ENCODE measurements around the gene TPPP3. TPM values are rescaled to one million over a fixed set of nuclear protein-coding genes. Genes with fewer than 3 reads are reported as not detected.

Gene TPPP3
- polyA plus RNA-seq, 1 of the 3 experiments (the other 2 are of a cell fraction) = 33.5 TPM

DNA sequence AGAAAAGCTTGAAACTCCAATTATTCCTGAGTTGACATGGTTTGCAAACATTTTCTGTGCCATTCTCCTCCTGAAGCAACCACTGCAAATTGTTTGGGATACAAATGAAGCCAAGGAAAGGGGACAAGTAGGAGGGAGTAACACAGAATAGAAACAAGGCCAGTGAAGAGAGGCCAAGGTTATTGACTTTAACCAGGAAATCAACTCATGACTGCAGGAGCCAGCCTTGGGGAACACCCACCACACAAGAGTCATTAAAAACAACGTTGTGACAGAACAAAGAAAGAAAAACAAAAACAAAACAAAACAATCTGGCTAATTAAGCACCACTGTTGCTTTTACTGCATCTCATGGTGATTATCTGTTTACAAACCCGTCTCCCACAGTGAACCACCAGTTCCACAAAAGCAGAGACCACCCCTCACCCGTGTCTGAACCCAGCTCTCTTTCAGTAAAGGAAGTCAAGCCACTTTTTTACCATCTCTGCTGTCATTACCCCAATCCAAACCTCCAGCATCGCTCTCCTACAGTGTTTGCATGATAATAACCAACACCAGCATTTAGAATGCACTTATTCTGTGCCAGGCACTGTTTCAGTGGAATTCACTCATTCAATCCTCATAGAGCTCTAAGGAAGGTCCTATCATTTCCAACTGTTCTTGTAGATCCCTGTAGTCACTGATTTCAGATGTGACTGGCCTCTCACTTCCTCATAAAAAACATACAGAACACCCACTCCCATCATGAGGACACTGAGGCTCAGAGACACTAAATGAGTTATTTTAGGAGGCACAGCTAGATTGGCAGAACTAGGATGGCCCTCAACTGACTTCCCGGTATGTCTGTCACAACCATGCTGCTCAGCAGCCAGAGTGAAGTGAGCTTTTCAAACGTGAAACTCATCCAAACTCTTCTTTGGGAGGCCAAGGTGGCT is 20.9 kb upstream of the TPPP3 start:
- POLR2A ChIA-PET = interaction anchor here (0.7 kb wide), 1 partner anchor 262 kb away, joined by 3 read pairs; no protein-coding TSS in a partner anchor

GRCh38 chr16:67412294-67412693 is 19.0 kb upstream of the TPPP3 start:
- Histone ChIP-seq H3K36me3 (replicated peaks in 1 of 2; ENCODE audit: control insufficient read depth in 1 of 2, insufficient read depth in 2 of 2, low read length in 1 of 2) (peaks cover 0 to 4% of the 10 kb centered on the region in 2 experiments), H2AFZ (ENCODE audit: low read depth) (no peak overlapping the region), H3K27me3 (ENCODE audit: insufficient read depth) (no peaks in the 10 kb centered on the region), H3K27ac (ENCODE audit: low read depth in 2 of 2, low read length in 1 of 2) (peak overlapping the region in 1 of 2 experiments; percentile 33; a peak in 1 of 4 replicates), H3K9ac (no peak overlapping the region), H3F3A (replicated peaks; ENCODE audit: insufficient read depth) (peaks cover 9% of the 10 kb centered on the region), H3K79me2 (ENCODE audit: insufficient read depth) (peaks cover 73% of the 10 kb centered on the region), H3K4me3 (ENCODE audit: low read depth in 2 of 2, low read length in 1 of 2) (no peak overlapping the region), H3K9me3 (no peaks in the 10 kb centered on the region), H3K4me2 (no peak overlapping the region), H4K20me1 (ENCODE audit: insufficient read depth) (no peaks in the 10 kb centered on the region), H3K4me1 (ENCODE audit: control insufficient read depth in 1 of 2, insufficient read depth in 2 of 2, low read depth in 1 of 2, low read length in 1 of 2) (peaks cover 5 to 6% of the 10 kb centered on the region in 2 experiments; a peak in 3 of 4 replicates), H3K9me2 (no peaks in the 10 kb centered on the region)
- DNase-seq = no peak
- POLR2A ChIA-PET = interaction anchor here (0.6 kb wide), 1 partner anchor 219 kb away, joined by 3 read pairs; no protein-coding TSS in a partner anchor
- no peak for TF ChIP-seq FOXM1 (IDR thresholded peaks at IDR 0.05; ENCODE audit: low read depth)
- no peak for TF ChIP-seq EZH2phosphoT487 (IDR thresholded peaks at IDR 0.05; ENCODE audit: borderline replicate concordance, low read depth)
- no peak for TF ChIP-seq GATA2 (CRISPR knock-in tag; IDR thresholded peaks at IDR 0.05)
- no peak for TF ChIP-seq TAF1 (IDR thresholded peaks at IDR 0.05; ENCODE audit: borderline replicate concordance, low read depth, low read length)
- TF ChIP-seq MXI1 (IDR thresholded peaks at IDR 0.05; ENCODE audit: low read depth, low read length) = no peak
- no peak for TF ChIP-seq POLR2AphosphoS5 (IDR thresholded peaks at IDR 0.05; ENCODE audit: low read depth, low read length)
- no peak for TF ChIP-seq RCOR1 (IDR thresholded peaks at IDR 0.05; ENCODE audit: low read length)
- TF ChIP-seq USF1 (IDR thresholded peaks at IDR 0.05; ENCODE audit: borderline replicate concordance, low read depth) = no peak
- no peak for TF ChIP-seq NRF1 (IDR thresholded peaks at IDR 0.05; ENCODE audit: low read depth, low read length)
- TF ChIP-seq MEF2A (IDR thresholded peaks at IDR 0.05; ENCODE audit: borderline replicate concordance, low read depth) = no peak
- no peak for TF ChIP-seq GABPA (IDR thresholded peaks at IDR 0.05; ENCODE audit: low read depth)
- TF ChIP-seq CTCF (IDR thresholded peaks at IDR 0.05) = no peak
- CTCF ChIA-PET = interaction anchor here (0.7 to 1.4 kb wide), 4 partner anchors 12 to 134 kb away, joined by 3 to 6 read pairs (median 4); partner anchors contain the start of gene PLEKHG4
- WGBS (ENCODE audit: low lambda C conversion rate) = 74% methylated on average over 2 of the region's 2 CpGs

More for the DNA sequence above, 20.9 kb upstream of the TPPP3 start:
- CTCF ChIA-PET = interaction anchor here (0.7 to 5.9 kb wide), 6 partner anchors 12 to 154 kb away, joined by 3 to 75 read pairs (median 4); partner anchors contain the start of genes KCTD19 and LRRC36
- WGBS (ENCODE audit: low lambda C conversion rate) = 86% methylated on average over 6 of the region's 6 CpGs
- H3K27me3 ChIP-seq (ENCODE audit: insufficient read depth) = no peaks in the 10 kb centered on the region
- no peak for DNase-seq
- no peak overlapping the region for H3K4me2 ChIP-seq
- no peak overlapping the region for H3K4me3 ChIP-seq (ENCODE audit: low read depth in 2 of 2, low read length in 1 of 2)
- no peak overlapping the region for H3K9ac ChIP-seq
- no peak overlapping the region for H2AFZ ChIP-seq (ENCODE audit: low read depth)
- no peaks in the 10 kb centered on the region for H3K9me3 ChIP-seq
- no peaks in the 10 kb centered on the region for H3K9me2 ChIP-seq
- H3K4me1 ChIP-seq (ENCODE audit: control insufficient read depth in 1 of 2, insufficient read depth in 2 of 2, low read depth in 1 of 2, low read length in 1 of 2) = no peaks in the 10 kb centered on the region; a peak in 1 of 4 replicates
- TF ChIP-seq JUND (IDR thresholded peaks at IDR 0.05) = no peak
- TF ChIP-seq, protein P1, sequence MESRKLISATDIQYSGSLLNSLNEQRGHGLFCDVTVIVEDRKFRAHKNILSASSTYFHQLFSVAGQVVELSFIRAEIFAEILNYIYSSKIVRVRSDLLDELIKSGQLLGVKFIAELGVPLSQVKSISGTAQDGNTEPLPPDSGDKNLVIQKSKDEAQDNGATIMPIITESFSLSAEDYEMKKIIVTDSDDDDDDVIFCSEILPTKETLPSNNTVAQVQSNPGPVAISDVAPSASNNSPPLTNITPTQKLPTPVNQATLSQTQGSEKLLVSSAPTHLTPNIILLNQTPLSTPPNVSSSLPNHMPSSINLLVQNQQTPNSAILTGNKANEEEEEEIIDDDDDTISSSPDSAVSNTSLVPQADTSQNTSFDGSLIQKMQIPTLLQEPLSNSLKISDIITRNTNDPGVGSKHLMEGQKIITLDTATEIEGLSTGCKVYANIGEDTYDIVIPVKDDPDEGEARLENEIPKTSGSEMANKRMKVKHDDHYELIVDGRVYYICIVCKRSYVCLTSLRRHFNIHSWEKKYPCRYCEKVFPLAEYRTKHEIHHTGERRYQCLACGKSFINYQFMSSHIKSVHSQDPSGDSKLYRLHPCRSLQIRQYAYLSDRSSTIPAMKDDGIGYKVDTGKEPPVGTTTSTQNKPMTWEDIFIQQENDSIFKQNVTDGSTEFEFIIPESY (IDR thresholded peaks at IDR 0.05; ENCODE audit: borderline replicate concordance, low read depth) = no peak
- TF ChIP-seq IRF3 (IDR thresholded peaks at IDR 0.05; ENCODE audit: low read depth, low read length) = no peak
- no peak for TF ChIP-seq FOXJ3 (CRISPR knock-in tag; IDR thresholded peaks at IDR 0.05)
- TF ChIP-seq EZH2phosphoT487 (IDR thresholded peaks at IDR 0.05; ENCODE audit: borderline replicate concordance, low read depth) = no peak
- H3F3A ChIP-seq (replicated peaks; ENCODE audit: insufficient read depth) = peaks cover 9% of the 10 kb centered on the region
- H4K20me1 ChIP-seq (ENCODE audit: insufficient read depth) = no peaks in the 10 kb centered on the region
- no peak overlapping the region for H3K27ac ChIP-seq (ENCODE audit: low read depth in 2 of 2, low read length in 1 of 2)
- H3K79me2 ChIP-seq (ENCODE audit: insufficient read depth) = peaks cover 66% of the 10 kb centered on the region
- H3K36me3 ChIP-seq (replicated peaks in 1 of 2; ENCODE audit: control insufficient read depth in 1 of 2, insufficient read depth in 2 of 2, low read length in 1 of 2) = peaks cover 0 to 4% of the 10 kb centered on the region in 2 experiments
